Heart left ventricle (tissue), 16 donors: ENCODE results near the gene ZC3HAV1L. TPM values are rescaled to one million over a fixed set of nuclear protein-coding genes. Genes with fewer than 3 reads are reported as not detected.

ENCODE experiments used
- ATAC-seq, 4 donors: fragments of 200-7000 bp; cut with Tn5 transposase; one replicate each; pipeline ENCODE4 v1.9.1; 2020 to 2022; ENCODE audit warnings: moderate library complexity in 4 of 4, mild to moderate bottlenecking in 3 of 4, moderate number of reproducible peaks in 1 of 4
- DNase-seq, 5 donors: peaks; one replicate each; pipeline ENCODE4 v3.0.0-alpha.2; 2020
- H3K27ac ChIP-seq, 12 donors: fragments of 200-600 bp; sonication (generic) in 4 of 12; one replicate each; pipeline versions ENCODE4 v1.5.0 to v1.8.0; 2016 to 2022; ENCODE audit warnings: mild to moderate bottlenecking in 2 of 12
- H3K27me3 ChIP-seq, 9 donors: fragments of 200-600 bp; sonication (generic) in 2 of 9; one replicate each; pipeline versions ENCODE4 v1.5.1 to v1.8.0; 2016 to 2022; ENCODE audit warnings: mild to moderate bottlenecking in 3 of 9
- H3K36me3 ChIP-seq, 9 donors: fragments of 200-600 bp; sonication (generic) in 2 of 9; one replicate each; pipeline versions ENCODE4 v1.5.0 to v1.8.0; 2018 to 2022; ENCODE audit warnings: mild to moderate bottlenecking in 2 of 9
- H3K4me1 ChIP-seq, 12 donors: fragments of 200-600 bp; sonication (generic) in 4 of 12; one replicate each; pipeline versions ENCODE4 v1.5.0 to v1.8.0; 2016 to 2022; ENCODE audit warnings: mild to moderate bottlenecking in 3 of 12
- H3K4me3 ChIP-seq, 12 donors: fragments of 200-600 bp; sonication (generic) in 4 of 12; one replicate each; pipeline versions ENCODE4 v1.5.0 to v1.8.0; 2017 to 2022; ENCODE audit warnings: mild to moderate bottlenecking in 9 of 12, moderate library complexity in 4 of 12
- H3K9me3 ChIP-seq, 12 donors: fragments of 200-600 bp; sonication (generic) in 4 of 12; one replicate each; pipeline versions ENCODE4 v1.5.0 to v1.8.0; 2016 to 2022; ENCODE audit warnings: mild to moderate bottlenecking in 1 of 12
- CTCF ChIP-seq, 12 donors: fragments of 200-600 bp; sonication (generic) in 4 of 12; IDR thresholded peaks; one replicate each; pipeline versions ENCODE4 v1.5.0 to v1.8.0; 2018 to 2022; ENCODE audit warnings: antibody characterized with exemption in 12 of 12, mild to moderate bottlenecking in 5 of 12
- POLR2A ChIP-seq, 2 donors: fragments of 450-650 bp; IDR thresholded peaks; one replicate each; pipeline ENCODE4 v1.6.1; 2017; ENCODE audit warnings: antibody characterized with exemption in 2 of 2, mild to moderate bottlenecking in 2 of 2, moderate library complexity in 2 of 2
- WGBS, 4 donors: extraction: QIAGEN DNeasy Blood & Tissue Kit in 2 of 4; methylation state at CpG; one replicate each; pipeline versions ENCODE4 v1.1.5 to v1.1.7; 2013 to 2018; 5-methylcytosine and 5-hydroxymethylcytosine counted together
- intact Hi-C, 10 donors: fragments of 100-400 bp; cut with DNase I; formaldehyde crosslinking; loops; one replicate each; pipeline versions ENCODE4 v1.11.1 to v1.14.2; 2022
- polyA plus RNA-seq, 2 donors: library from polyadenylated mRNA; stranded (reverse); fragments of 200-250 nt; gene quantifications; one replicate each; pipeline ENCODE4 v1.2.3, GENCODE V29; 2013
- total RNA-seq, 9 donors: library from RNA; depleted of rRNA in 2 of 9; stranded (reverse); fragments of >200 nt in 2 of 9; fragmentation: NEBNext Ultra II Directional in 3 of 9; extraction: Animal tissue kit (Norgen Biotek cat#: 25700) in 3 of 9; gene quantifications; one replicate each; pipeline versions ENCODE4 v1.1.0 to v1.2.4, GENCODE V29; 2016 to 2023
- donor health status: ischemic (EF 13 %, LVEDD 7.1; RV severe dilation, severe dysfunction).
- donor health status: healthy with polysubstance abuse.
- donor health status: DM: no; HTN: yes; CAD: no.
- donor health status: DM: no; HTN: no; CAD: no.
- donor health status: ischemic (EF 25% LVEDD 6.9; RV normal size, moderate dysfunction).
- donor health status: ischemic (EF 25% LVEDD 5.7; RV mildly dilated, moderate dysfunction).
- donor health status: healthy.
- donor health status: DM: yes; HTN: yes; CAD: no.
- donor health status: ischemic (EF 35%, LVEDD 5.7; RV mildly dilated, moderate dysfunction).
- donor health status: nonischemic (EF 11% LVEDD 7.7; RV severe dilation, severe dysfunction).
- donor health status: DM: yes; HTN: yes; CAD: no.
- donor health status: PGD.
- donor health status: ischemic (EF 29% LVEDD 5.4; RV normal size, mild dysfunction).
- donor health status: nonischemic (EF 23%, LVEDD 6.1; RV moderate dilation, normal function).

ZC3HAV1L gene
- total and polyA plus RNA-seq, 11 donors = 0.46 to 6.2 (median 1.9) TPM

GRCh38 chr7:139054101-139054500 is 18.3 kb upstream of the ZC3HAV1L start:
- H3K27me3 ChIP-seq = no peaks in the 10 kb centered on the region
- H3K9me3 ChIP-seq = no peaks in the 10 kb centered on the region
- DNase-seq (no peak), ATAC-seq (no peak)
- no peak overlapping the region for H3K4me3 ChIP-seq
- H3K4me1 ChIP-seq = peaks cover 0 to 8% (median 2%) of the 10 kb centered on the region in 12 donors
- WGBS, 4 donors = 74 to 92% (median 81%) methylated on average over 2 of the region's 2 CpGs
- no peak overlapping the region for H3K27ac ChIP-seq
- TF ChIP-seq POLR2A (IDR thresholded peaks at IDR 0.05) = no peak
- no peak for TF ChIP-seq CTCF (IDR thresholded peaks at IDR 0.05)
- peaks cover 0 to 96% (median 75%) of the 10 kb centered on the region in 9 donors for H3K36me3 ChIP-seq
- intact Hi-C loops = no loop called here

GRCh38 chr7:139051655-139052054 is 15.8 kb upstream of the ZC3HAV1L start:
- intact Hi-C loops = no loop called here
- H3K36me3 ChIP-seq = peaks cover 0 to 100% (median 92%) of the 10 kb centered on the region in 9 donors
- ATAC-seq = no peak
- H3K9me3 ChIP-seq = no peaks in the 10 kb centered on the region
- peaks cover 0 to 6% (median 0%) of the 10 kb centered on the region in 12 donors for H3K4me1 ChIP-seq
- no peak overlapping the region for H3K4me3 ChIP-seq
- H3K27ac ChIP-seq = no peak overlapping the region
- no peaks in the 10 kb centered on the region for H3K27me3 ChIP-seq
- DNase-seq = no peak
- TF ChIP-seq CTCF (IDR thresholded peaks at IDR 0.05) = no peak
- TF ChIP-seq POLR2A (IDR thresholded peaks at IDR 0.05) = no peak

GRCh38 chr7:139049936-139050335 is 14.1 kb upstream of the ZC3HAV1L start:
- no peaks in the 10 kb centered on the region for H3K9me3 ChIP-seq
- WGBS, 4 donors = 86 to 100% (median 94%) methylated on average over 1 of the region's 1 CpG
- DNase-seq = no peak
- no peak overlapping the region for H3K4me3 ChIP-seq
- intact Hi-C loops = no loop called here
- no peak for ATAC-seq
- no peak overlapping the region for H3K27ac ChIP-seq
- no peaks in the 10 kb centered on the region for H3K27me3 ChIP-seq
- TF ChIP-seq CTCF (IDR thresholded peaks at IDR 0.05) = no peak
- no peak for TF ChIP-seq POLR2A (IDR thresholded peaks at IDR 0.05)
- peaks cover 0 to 19% (median 3%) of the 10 kb centered on the region in 12 donors for H3K4me1 ChIP-seq
- H3K36me3 ChIP-seq = peaks cover 0 to 100% (median 90%) of the 10 kb centered on the region in 9 donors

- Histone ChIP-seq H3K4me3 (no peak overlapping the region), H3K4me1 (peaks cover 0 to 27% (median 5%) of the 10 kb centered on the region in 12 donors), H3K27ac (no peak overlapping the region), H3K36me3 (peaks cover 0 to 97% (median 86%) of the 10 kb centered on the region in 9 donors), H3K27me3 (no peaks in the 10 kb centered on the region), H3K9me3 (no peaks in the 10 kb centered on the region)
- 73 to 95% (median 86%) methylated on average over 7 of the region's 7 CpGs for WGBS, 4 donors
- DNase-seq = no peak
- no peak for ATAC-seq
- TF ChIP-seq CTCF (IDR thresholded peaks at IDR 0.05) (no peak), POLR2A (IDR thresholded peaks at IDR 0.05) (no peak)
- intact Hi-C loops = no loop called here
These were observed 13.3 kb upstream of the ZC3HAV1L start for GRCh38 chr7:139049111-139049510.
